HEK293 (cell line): Measurements from ENCODE around the gene RCOR1.

ENCODE experiments used
- KLF16 ChIP-seq: fragments of 450-650 bp; formaldehyde crosslinking; IDR thresholded peaks from 2 replicates; pipeline ENCODE4 v1.5.1; 2017; ENCODE audit warnings: missing biosample characterization, missing genetic modification characterization
- OVOL3 ChIP-seq: fragments of 450-650 bp; formaldehyde crosslinking; IDR thresholded peaks from 2 replicates; pipeline ENCODE4 v1.5.1; 2016; ENCODE audit warnings: missing biosample characterization, missing genetic modification characterization
- ZNF747 ChIP-seq: fragments of 450-650 bp; formaldehyde crosslinking; IDR thresholded peaks from 2 replicates; pipeline ENCODE4 v1.5.1; 2016; ENCODE audit warnings: missing biosample characterization, missing genetic modification characterization
- TF ChIP-seq, protein P1 (sequence below): fragments of 450-650 bp; formaldehyde crosslinking; IDR thresholded peaks from 2 replicates; pipeline ENCODE4 v1.5.1; 2016; ENCODE audit warnings: missing biosample characterization, missing genetic modification characterization
- TF ChIP-seq, protein P2 (sequence below): IDR thresholded peaks from 2 replicates; pipeline ENCODE4 v1.6.1; 2011; ENCODE audit warnings: mild to moderate bottlenecking, low read depth, low read length, borderline replicate concordance

DNA sequence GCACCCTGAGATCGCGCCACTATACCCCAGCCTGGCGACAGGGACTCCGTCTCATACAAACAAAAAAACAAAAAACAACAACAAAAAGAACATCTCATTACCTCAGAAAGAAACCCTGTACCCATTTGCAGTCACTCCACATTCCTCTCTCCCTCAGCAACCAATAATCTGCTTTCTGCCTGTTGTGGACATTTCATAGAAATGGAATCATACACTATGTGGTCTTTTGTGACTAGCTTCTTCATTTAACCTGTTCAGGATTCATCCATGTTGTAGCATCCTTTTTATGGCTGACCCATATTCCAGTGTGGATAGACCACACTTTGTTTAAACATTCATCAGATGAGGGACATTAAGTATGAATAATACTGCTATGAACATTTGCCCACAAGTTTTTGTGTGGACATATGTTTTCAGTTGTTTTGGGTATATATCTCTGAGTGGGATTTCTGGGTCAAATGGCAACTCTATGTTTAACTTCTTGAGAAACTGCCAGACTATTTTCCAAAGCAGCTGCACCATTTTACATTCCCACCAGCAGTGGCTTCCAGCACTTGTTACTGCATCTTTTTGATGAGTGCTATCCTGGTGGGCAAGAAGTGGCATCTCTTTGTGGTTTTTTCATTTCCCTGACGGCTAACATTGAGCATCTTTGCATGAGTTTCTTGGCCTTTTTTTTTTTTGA is 5.9 kb upstream of the RCOR1 start:
- TF ChIP-seq, protein P1, sequence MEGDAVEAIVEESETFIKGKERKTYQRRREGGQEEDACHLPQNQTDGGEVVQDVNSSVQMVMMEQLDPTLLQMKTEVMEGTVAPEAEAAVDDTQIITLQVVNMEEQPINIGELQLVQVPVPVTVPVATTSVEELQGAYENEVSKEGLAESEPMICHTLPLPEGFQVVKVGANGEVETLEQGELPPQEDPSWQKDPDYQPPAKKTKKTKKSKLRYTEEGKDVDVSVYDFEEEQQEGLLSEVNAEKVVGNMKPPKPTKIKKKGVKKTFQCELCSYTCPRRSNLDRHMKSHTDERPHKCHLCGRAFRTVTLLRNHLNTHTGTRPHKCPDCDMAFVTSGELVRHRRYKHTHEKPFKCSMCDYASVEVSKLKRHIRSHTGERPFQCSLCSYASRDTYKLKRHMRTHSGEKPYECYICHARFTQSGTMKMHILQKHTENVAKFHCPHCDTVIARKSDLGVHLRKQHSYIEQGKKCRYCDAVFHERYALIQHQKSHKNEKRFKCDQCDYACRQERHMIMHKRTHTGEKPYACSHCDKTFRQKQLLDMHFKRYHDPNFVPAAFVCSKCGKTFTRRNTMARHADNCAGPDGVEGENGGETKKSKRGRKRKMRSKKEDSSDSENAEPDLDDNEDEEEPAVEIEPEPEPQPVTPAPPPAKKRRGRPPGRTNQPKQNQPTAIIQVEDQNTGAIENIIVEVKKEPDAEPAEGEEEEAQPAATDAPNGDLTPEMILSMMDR (tag by site-specific recombination): no peak
- TF ChIP-seq OVOL3 (tag by site-specific recombination): no peak
- no peak for TF ChIP-seq ZNF747 (tag by site-specific recombination)
- no peak for TF ChIP-seq KLF16
- TF ChIP-seq, protein P2, sequence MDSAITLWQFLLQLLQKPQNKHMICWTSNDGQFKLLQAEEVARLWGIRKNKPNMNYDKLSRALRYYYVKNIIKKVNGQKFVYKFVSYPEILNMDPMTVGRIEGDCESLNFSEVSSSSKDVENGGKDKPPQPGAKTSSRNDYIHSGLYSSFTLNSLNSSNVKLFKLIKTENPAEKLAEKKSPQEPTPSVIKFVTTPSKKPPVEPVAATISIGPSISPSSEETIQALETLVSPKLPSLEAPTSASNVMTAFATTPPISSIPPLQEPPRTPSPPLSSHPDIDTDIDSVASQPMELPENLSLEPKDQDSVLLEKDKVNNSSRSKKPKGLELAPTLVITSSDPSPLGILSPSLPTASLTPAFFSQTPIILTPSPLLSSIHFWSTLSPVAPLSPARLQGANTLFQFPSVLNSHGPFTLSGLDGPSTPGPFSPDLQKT: no peak
